Sigmoid colon (tissue), 4 donors: ENCODE measurements around the gene CTCF.

Experiments used
- EP300 ChIP-seq, 4 donors: sonication (generic); formaldehyde crosslinking; IDR thresholded peaks; one replicate each; pipeline ENCODE4 v1.6.1; 2017; ENCODE audit warnings: antibody characterized with exemption in 4 of 4
- POLR2A ChIP-seq, 2 donors: fragments of 450-650 bp; IDR thresholded peaks; one replicate each; pipeline ENCODE4 v1.6.1; 2016; ENCODE audit warnings: antibody characterized with exemption in 2 of 2, mild to moderate bottlenecking in 2 of 2, moderate library complexity in 2 of 2
- POLR2AphosphoS5 ChIP-seq, 4 donors: sonication (generic); formaldehyde crosslinking; IDR thresholded peaks; one replicate each; pipeline ENCODE4 v1.6.1; 2017; ENCODE audit warnings: antibody characterized with exemption in 4 of 4
- TF ChIP-seq, protein P1 (sequence below), 4 experiments: fragments of 450-650 bp in 3 of 4; fragments of 200-600 bp in 1 of 4; IDR thresholded peaks; one replicate each; pipeline ENCODE4 v1.5.1; 2016 to 2019; ENCODE audit warnings: antibody characterized with exemption in 4 of 4, mild to moderate bottlenecking in 3 of 4, moderate library complexity in 2 of 4

DNA sequence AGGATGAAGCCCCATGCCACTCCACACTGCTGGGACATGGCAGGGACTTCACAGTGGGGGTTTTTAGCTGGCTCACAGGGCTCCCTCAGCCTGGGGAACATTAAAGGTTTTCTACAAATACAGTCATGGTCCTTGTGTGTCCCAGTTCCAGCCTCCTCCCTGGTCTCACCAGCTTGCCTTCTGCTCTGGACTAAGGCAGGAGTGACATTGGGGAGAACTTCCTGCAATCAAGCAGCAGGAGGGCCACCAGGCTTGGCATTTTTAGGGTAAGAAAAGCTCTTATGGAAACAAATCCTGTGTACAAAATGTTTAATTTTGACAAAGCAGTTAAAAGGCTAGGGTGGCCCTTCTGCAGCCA lies 100.3 kb downstream of the CTCF start:
- TF ChIP-seq, protein P1, sequence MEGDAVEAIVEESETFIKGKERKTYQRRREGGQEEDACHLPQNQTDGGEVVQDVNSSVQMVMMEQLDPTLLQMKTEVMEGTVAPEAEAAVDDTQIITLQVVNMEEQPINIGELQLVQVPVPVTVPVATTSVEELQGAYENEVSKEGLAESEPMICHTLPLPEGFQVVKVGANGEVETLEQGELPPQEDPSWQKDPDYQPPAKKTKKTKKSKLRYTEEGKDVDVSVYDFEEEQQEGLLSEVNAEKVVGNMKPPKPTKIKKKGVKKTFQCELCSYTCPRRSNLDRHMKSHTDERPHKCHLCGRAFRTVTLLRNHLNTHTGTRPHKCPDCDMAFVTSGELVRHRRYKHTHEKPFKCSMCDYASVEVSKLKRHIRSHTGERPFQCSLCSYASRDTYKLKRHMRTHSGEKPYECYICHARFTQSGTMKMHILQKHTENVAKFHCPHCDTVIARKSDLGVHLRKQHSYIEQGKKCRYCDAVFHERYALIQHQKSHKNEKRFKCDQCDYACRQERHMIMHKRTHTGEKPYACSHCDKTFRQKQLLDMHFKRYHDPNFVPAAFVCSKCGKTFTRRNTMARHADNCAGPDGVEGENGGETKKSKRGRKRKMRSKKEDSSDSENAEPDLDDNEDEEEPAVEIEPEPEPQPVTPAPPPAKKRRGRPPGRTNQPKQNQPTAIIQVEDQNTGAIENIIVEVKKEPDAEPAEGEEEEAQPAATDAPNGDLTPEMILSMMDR (IDR thresholded peaks at IDR 0.05): no peak
- TF ChIP-seq POLR2A (IDR thresholded peaks at IDR 0.05) (no peak), EP300 (IDR thresholded peaks at IDR 0.05) (no peak), POLR2AphosphoS5 (IDR thresholded peaks at IDR 0.05) (no peak)
